Thyroid gland (tissue), 4 donors: ENCODE results near the gene SLC25A17.

Experiments used
- CTCF ChIP-seq, 6 experiments: fragments of 200-600 bp in 3 of 6; fragments of 450-650 bp in 3 of 6; sonication (generic) in 3 of 6; IDR thresholded peaks; one replicate each; pipeline ENCODE4 v1.5.1; 2016 to 2019; ENCODE audit warnings: antibody characterized with exemption in 6 of 6, mild to moderate bottlenecking in 2 of 6, inconsistent platforms in 1 of 6, moderate library complexity in 1 of 6
- POLR2A ChIP-seq, 2 donors: fragments of 450-650 bp; IDR thresholded peaks; one replicate each; pipeline ENCODE4 v1.6.1; 2017; ENCODE audit warnings: antibody characterized with exemption in 2 of 2, mild to moderate bottlenecking in 2 of 2, moderate library complexity in 1 of 2

GRCh38 chr22:40818747-40819598 lies at the start of gene SLC25A17:
- peak in 5 of 6 experiments; percentile 19 to 49 (median 42) for TF ChIP-seq CTCF (IDR thresholded peaks at IDR 0.05)
- peak in 1 of 2 donors; percentile 53 for TF ChIP-seq POLR2A (IDR thresholded peaks at IDR 0.05)
